Left lung (tissue), 10 donors: ENCODE data around the gene LINC00237. TPM values are rescaled to one million over a fixed set of nuclear protein-coding genes. Genes with fewer than 3 reads are reported as not detected.

ENCODE experiments used
- ATAC-seq: fragments of 200-7000 bp; cut with Tn5 transposase; one replicate; pipeline ENCODE4 v1.9.1; 2020; ENCODE audit warnings: moderate library complexity
- DNase-seq, 4 donors: peaks; one replicate each; pipeline ENCODE4 v3.0.0-alpha.2; 2013 to 2020
- H3K27ac ChIP-seq, 2 donors: fragments of 200-600 bp; sonication (generic) in 1 of 2; one replicate each; pipeline versions ENCODE4 v1.5.0 to v1.8.0; 2020 to 2021
- H3K27me3 ChIP-seq, 2 donors: fragments of 200-600 bp; sonication (generic) in 1 of 2; one replicate each; pipeline versions ENCODE4 v1.5.0 to v1.8.0; 2020 to 2021
- H3K36me3 ChIP-seq, 2 donors: fragments of 200-600 bp; sonication (generic) in 1 of 2; one replicate each; pipeline versions ENCODE4 v1.5.0 to v1.8.0; 2020 to 2021
- H3K4me1 ChIP-seq, 2 donors: fragments of 200-600 bp; one replicate each; pipeline ENCODE4 v1.8.0; 2021
- H3K4me3 ChIP-seq, 2 donors: fragments of 200-600 bp; sonication (generic) in 1 of 2; one replicate each; pipeline versions ENCODE4 v1.5.0 to v1.8.0; 2020 to 2021; ENCODE audit warnings: mild to moderate bottlenecking in 1 of 2
- H3K9me3 ChIP-seq, 2 donors: fragments of 200-600 bp; sonication (generic) in 1 of 2; one replicate each; pipeline versions ENCODE4 v1.5.0 to v1.8.0; 2020 to 2021
- intact Hi-C, 2 donors: fragments of 100-400 bp; cut with DNase I; formaldehyde crosslinking; loops; one replicate each; pipeline versions ENCODE4 v1.11.2 to v1.14.2; 2022
- polyA plus RNA-seq, 6 donors: library from polyadenylated mRNA; unstranded; fragments of 120-200 nt; gene quantifications; one replicate each; pipeline ENCODE4 v1.2.1, GENCODE V29; 2013; ENCODE audit not compliant: insufficient read length in 6 of 6
- total RNA-seq, 2 donors: library from RNA; stranded (reverse); fragmentation: NEBNext Ultra II Directional; extraction: Animal tissue kit (Norgen Biotek cat#: 25700); gene quantifications; one replicate each; pipeline ENCODE4 v1.2.1, GENCODE V29; 2021
- TF ChIP-seq, protein P1 (sequence below), 2 donors: fragments of 200-600 bp; sonication (generic) in 1 of 2; IDR thresholded peaks; one replicate each; pipeline versions ENCODE4 v1.5.0 to v1.8.0; 2021; ENCODE audit warnings: antibody characterized with exemption in 2 of 2
- donor health status: DM: no; HTN: yes; CAD: no.
- donor health status: DM: no; HTN: no; CAD: no.

LINC00237 gene
- total and polyA plus RNA-seq, 8 donors, result not detected

DNA sequence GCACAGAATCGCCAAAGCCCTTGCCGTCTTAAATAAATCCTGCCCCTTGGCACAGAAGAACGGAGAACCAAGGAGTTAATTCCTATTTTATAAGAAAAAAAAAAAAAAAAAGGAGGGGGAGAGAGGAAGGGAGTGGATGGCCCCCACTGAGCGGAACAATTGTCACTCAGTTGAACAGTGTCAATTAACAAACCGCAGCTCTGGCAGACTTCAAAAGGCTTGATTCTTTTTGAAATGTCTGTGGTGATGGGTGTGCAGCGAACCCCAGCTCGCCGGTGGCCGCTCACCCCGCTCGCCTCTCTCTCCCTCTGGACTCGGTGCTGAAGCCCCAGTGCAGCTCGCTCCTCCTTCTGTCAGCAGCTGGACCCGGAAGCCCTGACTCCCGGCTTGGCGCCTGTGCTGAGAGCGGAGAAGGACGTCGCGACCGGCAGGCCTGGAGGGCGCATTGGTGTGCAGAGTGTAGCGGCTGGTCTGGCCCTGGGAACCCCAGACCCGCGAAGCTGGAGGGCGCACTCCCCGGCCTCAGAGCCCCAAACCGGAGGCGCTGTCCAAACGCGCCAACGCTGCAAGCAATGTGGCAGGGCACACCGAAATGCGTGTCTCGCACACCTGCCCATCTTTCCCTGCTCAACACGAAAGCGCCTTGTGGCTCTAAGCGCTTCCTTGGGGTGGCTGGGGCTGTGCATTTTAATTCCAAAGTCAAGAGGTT is 3.4 kb downstream of the LINC00237 start:
- H3K36me3 ChIP-seq, result no peaks in the 10 kb centered on the region
- no peak overlapping the region for H3K27ac ChIP-seq
- H3K27me3 ChIP-seq, result peaks cover 100% of the 10 kb centered on the region in 2 donors
- DNase-seq (peak in 2 of 4 donors; percentile 53 to 87), ATAC-seq (peak; percentile 72)
- no peaks in the 10 kb centered on the region for H3K9me3 ChIP-seq
- peak overlapping the region in 1 of 2 donors; percentile 44 for H3K4me3 ChIP-seq
- intact Hi-C loops, result no loop called here
- H3K4me1 ChIP-seq, result peaks cover 8 to 43% of the 10 kb centered on the region in 2 donors
- TF ChIP-seq, protein P1, sequence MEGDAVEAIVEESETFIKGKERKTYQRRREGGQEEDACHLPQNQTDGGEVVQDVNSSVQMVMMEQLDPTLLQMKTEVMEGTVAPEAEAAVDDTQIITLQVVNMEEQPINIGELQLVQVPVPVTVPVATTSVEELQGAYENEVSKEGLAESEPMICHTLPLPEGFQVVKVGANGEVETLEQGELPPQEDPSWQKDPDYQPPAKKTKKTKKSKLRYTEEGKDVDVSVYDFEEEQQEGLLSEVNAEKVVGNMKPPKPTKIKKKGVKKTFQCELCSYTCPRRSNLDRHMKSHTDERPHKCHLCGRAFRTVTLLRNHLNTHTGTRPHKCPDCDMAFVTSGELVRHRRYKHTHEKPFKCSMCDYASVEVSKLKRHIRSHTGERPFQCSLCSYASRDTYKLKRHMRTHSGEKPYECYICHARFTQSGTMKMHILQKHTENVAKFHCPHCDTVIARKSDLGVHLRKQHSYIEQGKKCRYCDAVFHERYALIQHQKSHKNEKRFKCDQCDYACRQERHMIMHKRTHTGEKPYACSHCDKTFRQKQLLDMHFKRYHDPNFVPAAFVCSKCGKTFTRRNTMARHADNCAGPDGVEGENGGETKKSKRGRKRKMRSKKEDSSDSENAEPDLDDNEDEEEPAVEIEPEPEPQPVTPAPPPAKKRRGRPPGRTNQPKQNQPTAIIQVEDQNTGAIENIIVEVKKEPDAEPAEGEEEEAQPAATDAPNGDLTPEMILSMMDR (IDR thresholded peaks at IDR 0.05), result no peak

DNA sequence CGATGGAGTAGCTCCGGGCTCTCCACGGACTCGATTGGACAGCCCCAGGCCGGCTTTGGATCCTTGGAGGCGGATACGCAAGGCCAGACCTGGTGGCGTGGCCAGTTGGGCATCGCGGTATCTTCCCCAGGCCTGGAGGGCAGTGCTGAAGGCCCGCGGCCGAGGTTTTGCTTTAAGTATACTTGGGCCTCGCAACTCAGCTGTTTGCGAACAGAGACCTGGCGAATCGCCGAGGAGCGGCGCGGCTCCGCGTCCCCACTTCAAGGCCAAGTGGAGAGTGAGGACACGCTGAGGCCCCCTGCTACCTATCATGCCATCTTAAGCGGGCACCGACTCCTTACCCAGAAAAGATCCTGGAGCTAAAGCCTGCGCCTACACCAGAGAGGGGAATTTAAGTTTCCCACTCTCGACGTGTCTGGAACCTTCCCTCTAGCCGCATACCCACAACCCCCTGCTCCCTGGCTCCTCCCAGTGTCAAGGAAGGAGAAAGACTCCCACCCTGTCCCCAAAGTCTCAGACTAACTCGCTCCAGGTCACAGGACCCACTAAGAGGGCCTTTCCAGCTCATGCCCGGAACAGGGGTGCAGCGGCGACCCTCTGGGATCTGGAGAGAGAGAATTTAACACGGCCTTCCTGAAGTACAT is 4.1 kb downstream of the LINC00237 start:
- Histone ChIP-seq H3K36me3 (no peaks in the 10 kb centered on the region), H3K9me3 (no peaks in the 10 kb centered on the region), H3K4me1 (peaks cover 8 to 43% of the 10 kb centered on the region in 2 donors), H3K27ac (no peak overlapping the region), H3K27me3 (peaks cover 100% of the 10 kb centered on the region in 2 donors), H3K4me3 (peak overlapping the region in 1 of 2 donors; percentile 44)
- TF ChIP-seq, protein P1 (IDR thresholded peaks at IDR 0.05), result no peak
- DNase-seq (peak in 1 of 4 donors; percentile 76), ATAC-seq (peak; percentile 45)
- intact Hi-C loops, result no loop called here

DNA sequence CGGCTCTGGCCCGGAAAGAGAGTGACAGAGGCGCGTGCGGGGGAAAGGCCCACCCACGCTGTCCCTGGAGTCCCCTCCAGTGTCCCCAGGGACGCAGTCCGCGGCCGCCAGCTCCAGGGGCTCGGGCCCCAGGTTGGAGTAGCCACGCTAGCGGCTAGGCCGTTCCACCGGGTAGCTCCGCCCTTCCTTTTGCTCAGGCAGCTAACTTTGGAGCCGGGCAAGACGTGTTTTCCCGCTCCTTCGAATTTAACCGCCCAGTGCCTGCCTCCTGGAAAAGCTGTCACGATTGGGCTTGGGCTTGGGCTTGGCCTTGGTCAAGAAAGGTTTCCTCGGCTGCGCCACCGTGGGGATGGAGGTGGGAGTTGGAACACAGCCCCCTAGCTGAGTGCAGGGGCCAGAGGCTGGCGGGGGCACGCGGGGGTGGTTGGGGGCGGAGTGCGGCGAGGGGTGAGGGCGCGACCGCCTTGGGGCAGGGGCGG is 4.7 kb downstream of the LINC00237 start:
- H3K36me3 ChIP-seq, result no peaks in the 10 kb centered on the region
- no peaks in the 10 kb centered on the region for H3K9me3 ChIP-seq
- intact Hi-C loops, result no loop called here
- H3K4me1 ChIP-seq, result peaks cover 8 to 43% of the 10 kb centered on the region in 2 donors
- TF ChIP-seq, protein P1 (IDR thresholded peaks at IDR 0.05), result no peak
- ATAC-seq, result peak; percentile 5
- no peak overlapping the region for H3K27ac ChIP-seq
- no peak for DNase-seq
- H3K27me3 ChIP-seq, result peaks cover 100% of the 10 kb centered on the region in 2 donors
- H3K4me3 ChIP-seq, result peak overlapping the region; percentile 6 to 44

DNA sequence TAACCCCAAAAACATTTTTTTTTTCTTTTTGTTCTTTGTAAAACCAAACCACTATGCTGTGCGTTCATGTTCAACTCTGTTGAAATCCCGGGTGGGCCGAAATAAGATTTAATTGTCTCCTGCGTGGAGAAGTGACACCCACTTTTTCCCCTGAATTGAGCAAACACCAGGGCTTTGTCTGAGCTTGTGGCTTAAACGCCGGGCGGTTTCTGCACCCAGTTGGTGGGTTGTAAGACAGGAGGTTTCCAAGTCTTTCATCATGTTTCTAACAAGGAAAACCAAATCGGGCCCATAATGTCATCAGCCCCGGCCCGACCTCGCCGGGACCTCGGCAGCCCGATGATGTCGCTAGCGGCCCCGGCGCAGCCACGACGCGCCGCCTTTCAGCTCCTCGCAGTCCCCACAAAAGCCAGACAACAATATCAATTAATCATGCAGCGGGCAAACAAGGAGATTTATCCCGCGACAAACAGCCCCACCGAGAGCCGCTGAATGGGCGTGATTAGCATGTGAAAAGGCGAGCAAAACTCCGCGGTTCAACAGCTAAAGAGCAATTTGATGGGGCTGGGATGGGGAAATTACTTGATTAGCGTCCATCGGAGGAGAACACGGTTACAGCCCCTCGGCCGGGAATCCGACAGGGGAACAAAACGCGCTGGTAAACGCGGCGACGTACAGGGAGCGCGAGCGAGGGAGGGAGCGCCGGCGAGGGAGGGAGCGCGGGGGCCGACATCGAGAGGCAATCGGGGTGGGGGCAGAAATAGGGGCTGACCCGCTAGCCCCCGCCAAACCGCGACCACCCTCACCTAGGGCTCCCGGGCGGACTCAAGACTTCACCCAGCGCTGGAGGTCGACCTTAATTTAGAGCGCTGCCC is 5.3 kb downstream of the LINC00237 start:
- H3K4me3 ChIP-seq, result peak overlapping the region; percentile 15 to 44
- peak in 1 of 4 donors; percentile 84 for DNase-seq
- peaks cover 8 to 39% of the 10 kb centered on the region in 2 donors for H3K4me1 ChIP-seq
- no peak for ATAC-seq
- no peaks in the 10 kb centered on the region for H3K36me3 ChIP-seq
- peak overlapping the region in 1 of 2 donors; percentile 49 for H3K27ac ChIP-seq
- TF ChIP-seq, protein P1 (IDR thresholded peaks at IDR 0.05), result no peak
- peaks cover 93 to 100% of the 10 kb centered on the region in 2 donors for H3K27me3 ChIP-seq
- intact Hi-C loops, result no loop called here
- no peaks in the 10 kb centered on the region for H3K9me3 ChIP-seq
